GM23248 (cell line): ENCODE measurements around the gene ZBED5. TPM values are rescaled to one million over a fixed set of nuclear protein-coding genes. Genes with fewer than 3 reads are reported as not detected.

Source experiments
- DNase-seq: peaks from one replicate; pipeline ENCODE4 v3.0.0-alpha.2; 2015
- H2AFZ ChIP-seq: fragments of 200-600 bp; sonication (generic); 2 replicates; pipeline ENCODE4 v1.6.1; 2016; ENCODE audit warnings: antibody characterized with exemption
- H3F3A ChIP-seq: fragments of 200-600 bp; sonication (generic); 2 replicates; pipeline ENCODE4 v1.6.1; 2016; ENCODE audit warnings: mild to moderate bottlenecking, antibody characterized with exemption, mixed run types; ENCODE audit not compliant: insufficient read depth
- H3K27ac ChIP-seq: fragments of 200-600 bp; sonication (generic); 2 replicates; pipeline ENCODE4 v1.5.1; 2016; ENCODE audit warnings: mild to moderate bottlenecking
- H3K27me3 ChIP-seq: fragments of 200-600 bp; sonication (generic); replicated peaks from 2 replicates; pipeline ENCODE4 v1.6.1; 2016; ENCODE audit warnings: mild to moderate bottlenecking; ENCODE audit not compliant: insufficient read depth
- H3K36me3 ChIP-seq: fragments of 200-600 bp; sonication (generic); 2 replicates; pipeline ENCODE4 v1.6.1; 2016; ENCODE audit warnings: low read depth, mild to moderate bottlenecking
- H3K4me1 ChIP-seq: fragments of 200-600 bp; sonication (generic); 2 replicates; pipeline ENCODE4 v1.6.1; 2016; ENCODE audit warnings: mild to moderate bottlenecking; ENCODE audit not compliant: insufficient read depth
- H3K4me2 ChIP-seq: fragments of 200-600 bp; sonication (generic); one replicate; pipeline ENCODE4 v1.6.1; 2016; ENCODE audit warnings: mild to moderate bottlenecking; ENCODE audit not compliant: unreplicated experiment
- H3K4me3 ChIP-seq: fragments of 200-600 bp; sonication (generic); 2 replicates; pipeline ENCODE4 v1.5.1; 2016; ENCODE audit warnings: mild to moderate bottlenecking
- H3K79me2 ChIP-seq: fragments of 200-600 bp; sonication (generic); 2 replicates; pipeline ENCODE4 v1.6.1; 2016; ENCODE audit warnings: mild to moderate bottlenecking; ENCODE audit not compliant: insufficient read depth
- H3K9ac ChIP-seq: fragments of 200-600 bp; sonication (generic); 2 replicates; pipeline ENCODE4 v1.6.1; 2016; ENCODE audit warnings: mild to moderate bottlenecking
- H3K9me2 ChIP-seq: fragments of 200-600 bp; sonication (generic); 2 replicates; pipeline ENCODE4 v1.6.1; 2016; ENCODE audit warnings: mixed run types, mild to moderate bottlenecking, moderate library complexity; ENCODE audit not compliant: insufficient read depth
- H3K9me3 ChIP-seq: fragments of 200-600 bp; sonication (generic); one replicate; pipeline ENCODE4 v1.6.1; 2017; ENCODE audit warnings: low read depth
- H4K20me1 ChIP-seq: fragments of 200-600 bp; sonication (generic); 2 replicates; pipeline ENCODE4 v1.6.0; 2016; ENCODE audit not compliant: insufficient read depth
- EZH2 ChIP-seq: fragments of 200-600 bp; sonication (generic); IDR thresholded peaks from 2 replicates; pipeline ENCODE4 v1.6.1; 2018; ENCODE audit warnings: antibody characterized with exemption, mild to moderate bottlenecking; ENCODE audit not compliant: insufficient read depth, poor library complexity, severe bottlenecking
- EZH2phosphoT487 ChIP-seq: fragments of 200-600 bp; sonication (generic); IDR thresholded peaks from 2 replicates; pipeline ENCODE4 v1.6.1; 2018; ENCODE audit warnings: antibody characterized with exemption, moderate library complexity, mild to moderate bottlenecking, low read depth; ENCODE audit not compliant: insufficient read depth
- WGBS, 2 experiments: methylation state at CpG; one replicate each; pipeline ENCODE4 v1.1.6; 2015 to 2017; ENCODE audit warnings: low lambda C conversion rate in 2 of 2, low coverage in 1 of 2; ENCODE audit errors: missing lambda C conversion rate in 2 of 2; 5-methylcytosine and 5-hydroxymethylcytosine counted together
- in situ Hi-C: fragments of 300-500 bp; cut with MboI; formaldehyde crosslinking; loops from 2 replicates; pipeline ENCODE4 v1.15.0; 2020
- polyA plus RNA-seq: library from polyadenylated mRNA; unstranded; fragments of >200 nt; fragmentation: Nextera tagmentation; extraction: Ambion mirVana; gene quantifications from 2 replicates; pipeline ENCODE4 v1.2.1, GENCODE V29; 2016
- total RNA-seq: library from RNA; depleted of rRNA; stranded (reverse); fragments of >200 nt; shearing (Covaris generic); gene quantifications from 2 replicates; pipeline ENCODE4 v1.2.3, GENCODE V29; 2014; rRNA removed

ZBED5 gene
- total RNA-seq (25.6 and 32.4 TPM in 2 replicates), polyA plus RNA-seq (27.7 and 27.8 TPM in 2 replicates)

GRCh38 chr11:10857709-10858438 lies at the start of gene ZBED5:
Gene ZBED5 (minus strand): TSS chr11:10858053. CDS start chr11:10854945, 3,108 bp downstream.
- TF ChIP-seq EZH2 (no peak), EZH2phosphoT487 (no peak)
- Histone ChIP-seq H3F3A (peaks cover 30% of the 10 kb centered on the region; the same call in 1 of the 2 replicates), H3K9me3 (no peaks in the 10 kb centered on the region), H4K20me1 (no peaks in the 10 kb centered on the region), H2AFZ (peak within 1 kb of the TSS; percentile 84), H3K27ac (peak within 1 kb of the TSS; percentile 98), H3K27me3 (no peaks in the 10 kb centered on the region), H3K79me2 (peaks cover 62% of the 10 kb centered on the region), H3K4me2 (peak within 1 kb of the TSS; percentile 97), H3K4me1 (peaks cover 20% of the 10 kb centered on the region), H3K36me3 (peaks cover 29% of the 10 kb centered on the region), H3K9me2 (no peaks in the 10 kb centered on the region), H3K9ac (peak within 1 kb of the TSS; percentile 95), H3K4me3 (peak within 1 kb of the TSS; percentile 89)
- in situ Hi-C loops, result no loop called here
- WGBS, 2 experiments, result 1% methylated on average over 58 to 59 of the region's 59 CpGs
- DNase-seq, result peak; percentile 99

- no peaks in the 10 kb centered on the region for H4K20me1 ChIP-seq
- in situ Hi-C loops, result no loop called here
- peaks cover 44% of the 10 kb centered on the region for H3F3A ChIP-seq
- H3K27me3 ChIP-seq, result no peaks in the 10 kb centered on the region
- peaks cover 44% of the 10 kb centered on the region for H3K4me1 ChIP-seq
- no peaks in the 10 kb centered on the region for H3K79me2 ChIP-seq
- TF ChIP-seq EZH2phosphoT487, result no peak
- no peak for TF ChIP-seq EZH2
- no peak overlapping the region for H3K4me3 ChIP-seq
- H2AFZ ChIP-seq, result no peak overlapping the region
- H3K9ac ChIP-seq, result no peak overlapping the region
- peak; percentile 70 for DNase-seq
- WGBS, 2 experiments, result 33 to 45% methylated on average over 2 of the region's 2 CpGs
- no peaks in the 10 kb centered on the region for H3K9me2 ChIP-seq
- no peaks in the 10 kb centered on the region for H3K36me3 ChIP-seq
- H3K4me2 ChIP-seq, result peak overlapping the region; percentile 24
- H3K9me3 ChIP-seq, result no peaks in the 10 kb centered on the region
- peak overlapping the region; percentile 65 for H3K27ac ChIP-seq
Observed at GRCh38 chr11:10906521-10906920, 48.7 kb upstream of the ZBED5 start.

GRCh38 chr11:10902301-10903063 lies 44.6 kb upstream of the ZBED5 start:
- H3K9me2 ChIP-seq, result no peaks in the 10 kb centered on the region
- no peaks in the 10 kb centered on the region for H3K36me3 ChIP-seq
- no peaks in the 10 kb centered on the region for H3K27me3 ChIP-seq
- TF ChIP-seq EZH2 (no peak), EZH2phosphoT487 (no peak)
- H3K9me3 ChIP-seq, result no peaks in the 10 kb centered on the region
- no peak for DNase-seq
- H3K4me3 ChIP-seq, result no peak overlapping the region
- 87 to 90% methylated on average over 9 of the region's 9 CpGs for WGBS, 2 experiments
- H3K27ac ChIP-seq, result no peak overlapping the region
- peaks cover 54% of the 10 kb centered on the region for H3F3A ChIP-seq
- no peak overlapping the region for H3K9ac ChIP-seq
- peaks cover 48% of the 10 kb centered on the region for H3K4me1 ChIP-seq
- no peaks in the 10 kb centered on the region for H4K20me1 ChIP-seq
- in situ Hi-C loops, result no loop called here
- no peak overlapping the region for H2AFZ ChIP-seq
- no peak overlapping the region for H3K4me2 ChIP-seq
- no peaks in the 10 kb centered on the region for H3K79me2 ChIP-seq

- Histone ChIP-seq H3K79me2 (no peaks in the 10 kb centered on the region), H3K36me3 (no peaks in the 10 kb centered on the region), H3K4me3 (peak overlapping the region; percentile 58), H2AFZ (peak overlapping the region; percentile 28; the same call in 1 of the 2 replicates), H4K20me1 (no peaks in the 10 kb centered on the region), H3F3A (peaks cover 38% of the 10 kb centered on the region), H3K4me1 (peaks cover 32% of the 10 kb centered on the region), H3K4me2 (peak overlapping the region; percentile 84), H3K9ac (peak overlapping the region; percentile 87), H3K9me3 (no peaks in the 10 kb centered on the region), H3K27me3 (no peaks in the 10 kb centered on the region), H3K27ac (peak overlapping the region; percentile 99), H3K9me2 (no peaks in the 10 kb centered on the region)
- TF ChIP-seq EZH2 (no peak), EZH2phosphoT487 (no peak)
- DNase-seq, result peak; percentile 54
- in situ Hi-C loops, result no loop called here
- WGBS, 2 experiments, result 9% methylated on average over 9 of the region's 9 CpGs
Observed at GRCh38 chr11:10900681-10901415, 43.0 kb upstream of the ZBED5 start.
